PC-3 (cell line): ENCODE measurements around the gene SYT1.

Experiments
- EZH2 ChIP-seq: fragments of 300-600 bp; sonication (generic); IDR thresholded peaks from one replicate; pipeline ENCODE4 v1.6.1; 2017; ENCODE audit warnings: antibody characterized with exemption, mild to moderate bottlenecking, low read length; ENCODE audit not compliant: unreplicated experiment
- EZH2phosphoT487 ChIP-seq: fragments of 300-600 bp; sonication (generic); IDR thresholded peaks from 2 replicates; pipeline ENCODE4 v1.6.1; 2018; ENCODE audit warnings: mild to moderate bottlenecking, antibody characterized with exemption, low read length, borderline replicate concordance
- TF ChIP-seq, protein P1 (sequence below): fragments of 300-600 bp; sonication (generic); conservative IDR thresholded peaks from 2 replicates; pipeline ENCODE4 v1.5.1; 2017; ENCODE audit warnings: antibody characterized with exemption, low read depth, mild to moderate bottlenecking, low read length

DNA sequence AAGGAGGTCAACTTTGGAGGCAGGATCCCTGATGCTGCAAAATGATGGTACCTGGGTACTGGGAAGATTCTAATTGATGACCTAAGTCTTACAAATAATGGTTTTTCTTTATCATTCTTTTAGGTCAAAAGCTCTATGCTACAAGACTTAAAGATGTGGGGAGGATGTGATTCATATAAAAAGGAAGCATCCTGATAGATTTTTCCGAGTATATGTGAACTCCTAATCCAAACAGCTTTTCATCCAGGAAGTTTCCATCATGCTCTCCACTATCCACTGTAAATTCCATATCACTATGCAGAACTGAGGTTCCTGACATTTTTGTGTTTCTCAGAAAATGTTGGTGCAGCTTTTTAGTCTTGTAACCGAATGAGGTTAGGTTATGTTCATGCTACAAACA, 533.0 kb downstream of the SYT1 start:
- TF ChIP-seq, protein P1, sequence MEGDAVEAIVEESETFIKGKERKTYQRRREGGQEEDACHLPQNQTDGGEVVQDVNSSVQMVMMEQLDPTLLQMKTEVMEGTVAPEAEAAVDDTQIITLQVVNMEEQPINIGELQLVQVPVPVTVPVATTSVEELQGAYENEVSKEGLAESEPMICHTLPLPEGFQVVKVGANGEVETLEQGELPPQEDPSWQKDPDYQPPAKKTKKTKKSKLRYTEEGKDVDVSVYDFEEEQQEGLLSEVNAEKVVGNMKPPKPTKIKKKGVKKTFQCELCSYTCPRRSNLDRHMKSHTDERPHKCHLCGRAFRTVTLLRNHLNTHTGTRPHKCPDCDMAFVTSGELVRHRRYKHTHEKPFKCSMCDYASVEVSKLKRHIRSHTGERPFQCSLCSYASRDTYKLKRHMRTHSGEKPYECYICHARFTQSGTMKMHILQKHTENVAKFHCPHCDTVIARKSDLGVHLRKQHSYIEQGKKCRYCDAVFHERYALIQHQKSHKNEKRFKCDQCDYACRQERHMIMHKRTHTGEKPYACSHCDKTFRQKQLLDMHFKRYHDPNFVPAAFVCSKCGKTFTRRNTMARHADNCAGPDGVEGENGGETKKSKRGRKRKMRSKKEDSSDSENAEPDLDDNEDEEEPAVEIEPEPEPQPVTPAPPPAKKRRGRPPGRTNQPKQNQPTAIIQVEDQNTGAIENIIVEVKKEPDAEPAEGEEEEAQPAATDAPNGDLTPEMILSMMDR, result no peak
- TF ChIP-seq EZH2 (no peak), EZH2phosphoT487 (no peak)
